WTC11 (cell line): ENCODE measurements around the gene RFC3. TPM values are rescaled to one million over a fixed set of nuclear protein-coding genes. Genes with fewer than 3 reads are reported as not detected.

Experiments used
- ATAC-seq: fragments of 200-7000 bp; cut with Tn5 transposase; 2 replicates; pipeline ENCODE4 v1.10.0; 2021; ENCODE audit warnings: mild to moderate bottlenecking, moderate library complexity
- CTCF ChIA-PET: fragments of 300-600 bp; sonication (Branson Sonifier 250); formaldehyde crosslinking; loops from one replicate; lab custom pipeline; 2021; ENCODE audit warnings: antibody characterized with exemption; lab: Charles Lee
- POLR2A ChIA-PET: fragments of 350-600 bp; sonication (Branson Sonifier 250); formaldehyde crosslinking; loops from one replicate; lab custom pipeline; 2021; ENCODE audit warnings: antibody characterized with exemption; lab: Charles Lee
- DNase-seq: peaks from one replicate; pipeline ENCODE4 v3.0.0; 2021; ENCODE audit warnings: low spot score
- H3K27ac Mint-ChIP-seq: 2 replicates; pipeline ENCODE4 v1.8.0; 2021; ENCODE audit warnings: mixed read lengths
- H3K27me3 Mint-ChIP-seq: 2 replicates; pipeline ENCODE4 v1.8.0; 2021; ENCODE audit warnings: low read depth, mild to moderate bottlenecking, moderate library complexity, mixed read lengths
- H3K36me3 Mint-ChIP-seq: 2 replicates; pipeline ENCODE4 v1.8.0; 2021; ENCODE audit warnings: mixed read lengths
- H3K4me1 Mint-ChIP-seq: 2 replicates; pipeline ENCODE4 v1.8.0; 2022; ENCODE audit warnings: mixed read lengths
- H3K4me3 Mint-ChIP-seq: 2 replicates; pipeline ENCODE4 v1.8.0; 2021; ENCODE audit warnings: mild to moderate bottlenecking, moderate library complexity, mixed read lengths
- H3K9me3 Mint-ChIP-seq: 2 replicates; pipeline ENCODE4 v1.8.0; 2021; ENCODE audit warnings: mixed read lengths
- AR ChIP-seq: fragments of 250-450 bp; sonication (Bioruptor Pico); IDR thresholded peaks from 2 replicates; pipeline ENCODE4 v1.9.0; 2021; ENCODE audit warnings: mild to moderate bottlenecking
- ATF1 ChIP-seq: sonication (generic); formaldehyde crosslinking; IDR thresholded peaks from 2 replicates; pipeline ENCODE4 v1.8.1; 2023; ENCODE audit warnings: mild to moderate bottlenecking, moderate library complexity, missing genetic modification reagents
- CTCF ChIP-seq: fragments of 200-600 bp; IDR thresholded peaks from 2 replicates; pipeline ENCODE4 v1.8.0; 2022; ENCODE audit warnings: antibody characterized with exemption
- E2F4 ChIP-seq: sonication (generic); formaldehyde crosslinking; IDR thresholded peaks from 2 replicates; pipeline ENCODE4 v1.8.1; 2022; ENCODE audit warnings: low read depth, mild to moderate bottlenecking, moderate library complexity, missing genetic modification reagents, borderline replicate concordance
- ETV6 ChIP-seq: sonication (generic); formaldehyde crosslinking; IDR thresholded peaks from 2 replicates; pipeline ENCODE4 v1.8.1; 2022; ENCODE audit warnings: mild to moderate bottlenecking, missing genetic modification reagents
- FOXK1 ChIP-seq: sonication (generic); formaldehyde crosslinking; IDR thresholded peaks from 2 replicates; pipeline ENCODE4 v1.8.0; 2022; ENCODE audit warnings: mild to moderate bottlenecking, moderate library complexity, missing genetic modification reagents
- FOXP1 ChIP-seq: sonication (generic); formaldehyde crosslinking; IDR thresholded peaks from 2 replicates; pipeline ENCODE4 v1.8.0; 2022; ENCODE audit warnings: missing genetic modification reagents, mild to moderate bottlenecking, moderate library complexity, borderline replicate concordance
- NR3C1 ChIP-seq: sonication (generic); formaldehyde crosslinking; conservative IDR thresholded peaks from 2 replicates; pipeline ENCODE4 v1.8.1; 2023; ENCODE audit warnings: low read depth, mild to moderate bottlenecking, missing genetic modification reagents
- SMAD4 ChIP-seq: sonication (generic); formaldehyde crosslinking; IDR thresholded peaks from 2 replicates; pipeline ENCODE4 v1.8.0; 2022; ENCODE audit warnings: mild to moderate bottlenecking, missing genetic modification reagents
- SOX15 ChIP-seq: fragments of 250-450 bp; sonication (Bioruptor Pico); IDR thresholded peaks from 2 replicates; pipeline ENCODE4 v1.9.0; 2021; ENCODE audit warnings: mild to moderate bottlenecking
- SP1 ChIP-seq: sonication (generic); formaldehyde crosslinking; conservative IDR thresholded peaks from 2 replicates; pipeline ENCODE4 v1.8.1; 2022; ENCODE audit warnings: missing genetic modification reagents
- USF1 ChIP-seq: sonication (generic); formaldehyde crosslinking; IDR thresholded peaks from 2 replicates; pipeline ENCODE4 v1.8.0; 2022; ENCODE audit warnings: mild to moderate bottlenecking, missing genetic modification reagents
- ZNF121 ChIP-seq: sonication (generic); formaldehyde crosslinking; IDR thresholded peaks from 2 replicates; pipeline ENCODE4 v1.8.0; 2023; ENCODE audit warnings: missing genetic modification reagents
- ZNF263 ChIP-seq: sonication (generic); formaldehyde crosslinking; IDR thresholded peaks from 2 replicates; pipeline ENCODE4 v1.8.1; 2022; ENCODE audit warnings: low read depth, mild to moderate bottlenecking, moderate library complexity, missing genetic modification reagents
- total RNA-seq: library from RNA; stranded (reverse); gene quantifications from 3 replicates; pipeline ENCODE4 v1.2.3, GENCODE V29; 2021
- TF ChIP-seq, protein P1 (sequence below): sonication (generic); formaldehyde crosslinking; IDR thresholded peaks from 2 replicates; pipeline ENCODE4 v1.8.1; 2023; ENCODE audit warnings: mild to moderate bottlenecking, moderate library complexity, missing genetic modification reagents
- TF ChIP-seq, protein P2 (sequence below): sonication (generic); formaldehyde crosslinking; conservative IDR thresholded peaks from 2 replicates; pipeline ENCODE4 v1.8.1; 2023; ENCODE audit warnings: mild to moderate bottlenecking, low read depth, missing genetic modification reagents, moderate library complexity
- TF ChIP-seq, protein P3 (sequence below): sonication (generic); formaldehyde crosslinking; IDR thresholded peaks from 2 replicates; pipeline ENCODE4 v1.8.0; 2022; ENCODE audit warnings: mild to moderate bottlenecking, missing genetic modification reagents
- TF ChIP-seq, protein P4 (sequence below): sonication (generic); formaldehyde crosslinking; IDR thresholded peaks from 2 replicates; pipeline ENCODE4 v1.8.1; 2023; ENCODE audit warnings: mild to moderate bottlenecking, missing genetic modification reagents, moderate library complexity
- TF ChIP-seq, protein P5 (sequence below): sonication (generic); formaldehyde crosslinking; IDR thresholded peaks from 2 replicates; pipeline ENCODE4 v1.8.0; 2022; ENCODE audit warnings: mild to moderate bottlenecking, missing genetic modification reagents

RFC3 gene
- total RNA-seq, 1 experiment from 2014 or later: 37.0 TPM

GRCh38 chr13:33800646-33801186 lies 17.2 kb upstream of the RFC3 start (continued):
- TF ChIP-seq FOXK1 (CRISPR knock-in tag): no peak
- TF ChIP-seq, protein P1, sequence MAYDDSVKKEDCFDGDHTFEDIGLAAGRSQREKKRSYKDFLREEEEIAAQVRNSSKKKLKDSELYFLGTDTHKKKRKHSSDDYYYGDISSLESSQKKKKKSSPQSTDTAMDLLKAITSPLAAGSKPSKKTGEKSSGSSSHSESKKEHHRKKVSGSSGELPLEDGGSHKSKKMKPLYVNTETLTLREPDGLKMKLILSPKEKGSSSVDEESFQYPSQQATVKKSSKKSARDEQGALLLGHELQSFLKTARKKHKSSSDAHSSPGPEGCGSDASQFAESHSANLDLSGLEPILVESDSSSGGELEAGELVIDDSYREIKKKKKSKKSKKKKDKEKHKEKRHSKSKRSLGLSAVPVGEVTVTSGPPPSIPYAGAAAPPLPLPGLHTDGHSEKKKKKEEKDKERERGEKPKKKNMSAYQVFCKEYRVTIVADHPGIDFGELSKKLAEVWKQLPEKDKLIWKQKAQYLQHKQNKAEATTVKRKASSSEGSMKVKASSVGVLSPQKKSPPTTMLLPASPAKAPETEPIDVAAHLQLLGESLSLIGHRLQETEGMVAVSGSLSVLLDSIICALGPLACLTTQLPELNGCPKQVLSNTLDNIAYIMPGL: no peak
- no peak for TF ChIP-seq ATF1
- no peak for TF ChIP-seq ZNF121 (CRISPR knock-in tag)
- no peak for TF ChIP-seq SOX15 (CRISPR knock-in tag)
- TF ChIP-seq SP1 (CRISPR knock-in tag): no peak
- no peak for TF ChIP-seq USF1 (CRISPR knock-in tag)
- TF ChIP-seq NR3C1 (CRISPR knock-in tag): no peak

- no peak for DNase-seq
- Mint-ChIP-seq H3K27ac (no peak overlapping the region), H3K27me3 (no peaks in the 10 kb centered on the region), H3K36me3 (no peaks in the 10 kb centered on the region), H3K9me3 (no peaks in the 10 kb centered on the region), H3K4me1 (no peaks in the 10 kb centered on the region), H3K4me3 (no peak overlapping the region)
- TF ChIP-seq, protein P2, sequence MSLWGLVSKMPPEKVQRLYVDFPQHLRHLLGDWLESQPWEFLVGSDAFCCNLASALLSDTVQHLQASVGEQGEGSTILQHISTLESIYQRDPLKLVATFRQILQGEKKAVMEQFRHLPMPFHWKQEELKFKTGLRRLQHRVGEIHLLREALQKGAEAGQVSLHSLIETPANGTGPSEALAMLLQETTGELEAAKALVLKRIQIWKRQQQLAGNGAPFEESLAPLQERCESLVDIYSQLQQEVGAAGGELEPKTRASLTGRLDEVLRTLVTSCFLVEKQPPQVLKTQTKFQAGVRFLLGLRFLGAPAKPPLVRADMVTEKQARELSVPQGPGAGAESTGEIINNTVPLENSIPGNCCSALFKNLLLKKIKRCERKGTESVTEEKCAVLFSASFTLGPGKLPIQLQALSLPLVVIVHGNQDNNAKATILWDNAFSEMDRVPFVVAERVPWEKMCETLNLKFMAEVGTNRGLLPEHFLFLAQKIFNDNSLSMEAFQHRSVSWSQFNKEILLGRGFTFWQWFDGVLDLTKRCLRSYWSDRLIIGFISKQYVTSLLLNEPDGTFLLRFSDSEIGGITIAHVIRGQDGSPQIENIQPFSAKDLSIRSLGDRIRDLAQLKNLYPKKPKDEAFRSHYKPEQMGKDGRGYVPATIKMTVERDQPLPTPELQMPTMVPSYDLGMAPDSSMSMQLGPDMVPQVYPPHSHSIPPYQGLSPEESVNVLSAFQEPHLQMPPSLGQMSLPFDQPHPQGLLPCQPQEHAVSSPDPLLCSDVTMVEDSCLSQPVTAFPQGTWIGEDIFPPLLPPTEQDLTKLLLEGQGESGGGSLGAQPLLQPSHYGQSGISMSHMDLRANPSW (CRISPR knock-in tag): no peak
- TF ChIP-seq, protein P3, sequence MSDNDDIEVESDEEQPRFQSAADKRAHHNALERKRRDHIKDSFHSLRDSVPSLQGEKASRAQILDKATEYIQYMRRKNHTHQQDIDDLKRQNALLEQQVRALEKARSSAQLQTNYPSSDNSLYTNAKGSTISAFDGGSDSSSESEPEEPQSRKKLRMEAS (CRISPR knock-in tag): no peak
- no peak for TF ChIP-seq ZNF263 (CRISPR knock-in tag)
- TF ChIP-seq AR: no peak
- no peak for TF ChIP-seq FOXP1
- TF ChIP-seq, protein P4, sequence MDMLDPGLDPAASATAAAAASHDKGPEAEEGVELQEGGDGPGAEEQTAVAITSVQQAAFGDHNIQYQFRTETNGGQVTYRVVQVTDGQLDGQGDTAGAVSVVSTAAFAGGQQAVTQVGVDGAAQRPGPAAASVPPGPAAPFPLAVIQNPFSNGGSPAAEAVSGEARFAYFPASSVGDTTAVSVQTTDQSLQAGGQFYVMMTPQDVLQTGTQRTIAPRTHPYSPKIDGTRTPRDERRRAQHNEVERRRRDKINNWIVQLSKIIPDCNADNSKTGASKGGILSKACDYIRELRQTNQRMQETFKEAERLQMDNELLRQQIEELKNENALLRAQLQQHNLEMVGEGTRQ (CRISPR knock-in tag): no peak
- no peak for TF ChIP-seq SMAD4 (CRISPR knock-in tag)
- TF ChIP-seq ETV6 (CRISPR knock-in tag): no peak
- TF ChIP-seq CTCF: no peak
- no peak for TF ChIP-seq ATF1
- TF ChIP-seq E2F4 (CRISPR knock-in tag): no peak
- TF ChIP-seq, protein P5, sequence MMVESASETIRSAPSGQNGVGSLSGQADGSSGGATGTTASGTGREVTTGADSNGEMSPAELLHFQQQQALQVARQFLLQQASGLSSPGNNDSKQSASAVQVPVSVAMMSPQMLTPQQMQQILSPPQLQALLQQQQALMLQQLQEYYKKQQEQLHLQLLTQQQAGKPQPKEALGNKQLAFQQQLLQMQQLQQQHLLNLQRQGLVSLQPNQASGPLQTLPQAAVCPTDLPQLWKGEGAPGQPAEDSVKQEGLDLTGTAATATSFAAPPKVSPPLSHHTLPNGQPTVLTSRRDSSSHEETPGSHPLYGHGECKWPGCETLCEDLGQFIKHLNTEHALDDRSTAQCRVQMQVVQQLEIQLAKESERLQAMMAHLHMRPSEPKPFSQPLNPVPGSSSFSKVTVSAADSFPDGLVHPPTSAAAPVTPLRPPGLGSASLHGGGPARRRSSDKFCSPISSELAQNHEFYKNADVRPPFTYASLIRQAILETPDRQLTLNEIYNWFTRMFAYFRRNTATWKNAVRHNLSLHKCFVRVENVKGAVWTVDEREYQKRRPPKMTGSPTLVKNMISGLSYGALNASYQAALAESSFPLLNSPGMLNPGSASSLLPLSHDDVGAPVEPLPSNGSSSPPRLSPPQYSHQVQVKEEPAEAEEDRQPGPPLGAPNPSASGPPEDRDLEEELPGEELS (CRISPR knock-in tag): no peak
- POLR2A ChIA-PET: no interaction called here
- CTCF ChIA-PET: no interaction called here
- no peak for ATAC-seq
Observed at GRCh38 chr13:33806470-33807248, 11.3 kb upstream of the RFC3 start.
